Brain pericyte (primary cell): Measurements from ENCODE around the gene TRIM29.

Source experiments
- DNase-seq: peaks from one replicate; pipeline ENCODE4 v3.0.0-alpha.2; 2012; ENCODE audit warnings: low read depth, low spot score

TRIM29 gene

DNA sequence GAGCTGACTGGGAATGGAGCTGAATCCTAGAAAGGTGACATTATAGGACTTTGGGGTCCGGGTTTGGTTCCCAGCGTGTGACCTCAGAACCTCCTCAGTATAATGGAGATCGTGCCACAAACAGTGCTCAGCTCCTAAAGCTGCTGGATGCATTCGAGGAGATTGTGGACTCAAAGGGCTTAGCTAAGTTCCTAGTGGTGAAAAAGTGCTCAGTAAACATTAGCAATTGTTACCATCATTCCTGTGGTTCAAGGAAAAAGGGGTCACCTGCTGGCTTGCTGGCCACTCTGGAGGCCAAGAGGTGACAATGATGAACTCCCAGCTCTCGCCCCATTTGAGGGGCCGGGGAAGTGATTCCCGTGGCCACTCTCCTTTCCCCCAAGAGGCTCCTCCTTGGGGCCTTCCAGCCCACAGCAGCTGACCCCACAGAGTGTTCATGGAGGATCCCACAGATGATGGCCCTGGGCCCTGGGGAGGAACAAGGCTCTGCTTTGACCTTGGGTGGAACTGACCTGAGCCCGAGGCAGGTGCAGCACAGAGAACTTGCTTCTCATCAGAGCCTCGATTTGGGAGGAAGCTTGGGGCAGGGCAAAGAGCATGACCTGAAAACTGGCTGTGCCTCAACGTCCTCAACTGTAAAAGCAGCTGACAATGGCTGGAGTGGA is 40.1 kb downstream of the TRIM29 start:
- DNase-seq, result no peak

GRCh38 chr11:120096369-120097191 is 41.3 kb downstream of the TRIM29 start:
- DNase-seq, result no peak

DNA sequence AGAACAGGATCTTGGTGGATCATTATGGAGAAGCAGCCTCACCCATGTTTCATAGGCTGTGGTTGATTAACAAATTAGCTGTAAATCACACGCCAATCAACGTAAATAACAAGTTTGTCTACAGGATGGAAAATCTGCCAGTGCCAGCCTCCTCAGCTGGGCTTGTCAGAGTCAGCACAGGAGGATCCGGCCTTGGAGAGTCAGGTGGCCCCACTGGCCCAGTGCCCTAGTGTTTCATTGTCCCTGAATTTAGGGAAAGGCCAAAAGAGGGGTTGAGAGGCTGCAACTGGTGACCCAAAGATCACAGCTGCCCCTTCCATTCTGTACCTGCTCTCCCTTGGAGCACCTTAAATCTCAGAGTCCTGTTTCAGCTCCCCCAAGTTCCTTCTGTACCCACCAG is 42.4 kb downstream of the TRIM29 start:
- DNase-seq, result no peak

DNA sequence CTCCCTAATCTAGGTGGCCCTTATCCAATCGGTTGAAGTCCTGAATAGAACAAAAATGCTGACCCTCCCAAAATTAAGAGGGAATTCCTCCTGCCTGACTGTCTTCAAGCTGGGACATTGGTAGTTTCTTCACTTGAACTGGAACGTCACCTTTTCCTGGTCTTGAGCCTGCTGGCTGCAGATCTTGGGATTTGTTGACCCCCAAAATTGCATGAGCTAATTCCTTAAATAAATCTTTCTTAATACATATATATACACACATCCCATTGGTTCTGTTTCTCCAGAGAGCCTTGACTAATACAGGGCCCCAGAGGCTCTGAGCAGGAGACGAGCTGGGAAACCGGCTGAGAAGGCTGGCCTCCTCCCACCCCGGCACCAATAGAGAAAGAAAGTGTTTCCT is 46.2 kb downstream of the TRIM29 start:
- no peak for DNase-seq

GRCh38 chr11:120091121-120091520 is 46.8 kb downstream of the TRIM29 start:
- no peak for DNase-seq

DNA sequence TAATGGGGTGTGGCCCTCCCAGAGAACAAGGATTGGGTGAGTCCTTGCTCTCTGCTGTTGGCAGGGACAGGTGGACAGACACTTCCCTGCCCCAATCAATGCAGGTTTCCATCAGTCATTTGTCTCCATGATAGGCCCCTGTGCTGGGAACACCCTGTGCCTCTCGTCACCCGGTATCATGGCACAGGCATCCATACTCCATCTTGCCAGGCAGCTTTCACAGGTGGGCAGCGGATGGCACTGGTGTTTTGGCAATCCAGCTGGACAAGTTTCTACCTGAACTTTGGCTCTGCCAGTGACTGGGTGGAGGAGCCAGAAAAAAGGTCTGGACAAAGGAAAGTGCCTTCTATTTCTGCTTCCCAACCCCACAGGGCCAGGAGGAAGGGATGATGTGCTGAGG is 47.5 kb downstream of the TRIM29 start:
- DNase-seq, result no peak

DNA sequence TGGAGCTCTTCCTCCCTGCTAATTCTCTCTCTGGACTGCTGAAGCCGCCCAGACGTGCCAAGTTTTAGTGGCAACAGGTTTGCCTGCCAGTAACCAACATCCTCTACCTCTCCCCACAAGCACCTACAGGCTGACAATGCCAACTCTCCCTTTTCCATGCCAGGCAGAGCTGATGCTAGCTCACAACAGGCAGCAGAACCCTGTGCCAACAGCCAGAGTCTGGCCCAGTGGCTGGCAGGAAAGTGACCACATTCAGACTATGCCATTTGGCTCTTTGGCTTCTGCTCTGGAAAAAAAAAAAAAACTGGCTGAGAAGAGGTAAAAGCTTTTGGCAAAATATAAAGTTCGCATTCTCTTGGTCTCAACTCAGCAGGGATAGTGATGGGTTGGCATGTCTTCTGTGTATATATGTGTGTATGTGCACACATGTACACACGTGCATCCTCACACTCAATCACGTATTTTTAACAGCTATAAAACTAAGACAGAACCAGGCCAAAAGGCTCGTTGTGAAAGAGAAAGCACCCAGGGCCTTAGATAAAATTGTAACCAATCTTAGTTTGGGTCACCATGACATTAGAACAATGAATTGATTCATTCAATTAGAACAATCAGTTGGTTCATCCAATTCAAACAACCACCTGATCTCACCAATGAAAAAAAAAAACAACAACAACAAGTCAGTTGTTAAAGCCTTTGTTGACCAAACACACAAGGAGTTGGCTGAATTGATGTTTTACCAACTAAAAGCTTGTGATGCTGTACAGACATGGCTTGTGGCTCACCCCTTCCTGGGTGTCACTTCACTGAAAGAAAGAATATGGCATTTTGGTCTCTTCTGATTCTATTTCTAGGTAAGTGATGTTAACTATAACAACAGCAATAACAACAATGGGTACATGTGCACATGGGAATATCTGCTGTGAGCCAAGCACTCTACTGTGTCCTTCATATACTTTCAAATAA is 48.6 kb downstream of the TRIM29 start:
- no peak for DNase-seq

DNA sequence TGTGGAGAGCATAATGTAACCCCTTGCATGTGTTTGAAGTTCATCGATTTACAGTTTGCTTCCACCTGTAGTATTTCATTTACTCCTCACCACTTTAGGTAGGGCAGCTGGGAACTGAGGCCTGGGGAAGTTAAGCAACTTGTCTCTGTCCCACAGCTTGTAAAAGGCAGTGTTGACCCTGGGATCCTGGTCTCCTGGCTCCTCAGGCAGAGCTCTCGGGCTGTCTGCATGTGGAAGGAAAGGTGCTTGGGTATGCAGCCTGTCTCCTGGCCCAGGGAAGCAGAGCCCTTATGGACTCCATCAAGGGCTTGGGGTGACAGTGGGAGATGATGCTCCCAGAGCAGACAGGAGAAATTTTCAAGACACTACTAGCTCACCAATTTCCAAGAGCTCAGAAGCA is 49.9 kb downstream of the TRIM29 start:
- DNase-seq, result no peak

DNA sequence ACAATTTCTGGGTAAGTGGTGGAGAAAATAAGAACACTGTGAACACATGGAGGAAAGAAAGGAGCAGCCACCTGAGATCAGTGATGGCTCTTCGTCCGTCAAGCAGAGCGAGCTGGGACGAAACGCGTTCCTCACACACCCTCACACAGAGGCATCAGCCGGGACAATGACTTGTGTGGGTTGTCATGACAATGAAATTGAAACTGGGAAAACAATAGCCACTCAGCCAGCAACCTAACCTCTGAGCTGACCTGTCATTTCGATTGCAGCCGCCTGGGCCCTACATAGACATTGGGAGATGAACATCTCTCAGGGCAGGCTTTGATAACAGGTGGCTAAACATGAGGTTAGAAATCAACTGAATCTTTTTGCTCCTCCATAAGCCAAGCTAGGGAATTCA is 51.3 kb downstream of the TRIM29 start:
- DNase-seq, result no peak

- DNase-seq, result no peak
Observed at GRCh38 chr11:120079750-120080610, 57.9 kb downstream of the TRIM29 start.

DNA sequence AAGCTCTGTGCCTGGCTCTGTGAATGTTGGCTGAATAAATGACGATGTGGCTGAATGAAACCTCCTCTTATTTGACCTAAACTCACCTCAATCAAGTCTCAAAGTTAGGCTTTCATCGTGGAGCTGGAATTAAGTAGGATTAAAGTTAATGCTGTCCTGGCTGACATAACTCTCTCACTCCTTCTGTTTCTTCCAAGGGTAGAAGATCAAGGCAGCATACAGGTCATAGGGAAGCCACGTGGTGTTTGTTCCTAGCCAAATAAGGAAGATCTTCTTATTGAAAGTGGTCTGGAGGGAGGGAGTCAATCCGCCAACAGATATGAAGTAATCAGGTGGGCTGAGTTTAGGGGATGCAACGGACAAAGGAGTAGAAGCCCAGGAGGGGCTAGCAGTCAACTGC is 59.5 kb downstream of the TRIM29 start:
- no peak for DNase-seq

- DNase-seq, result no peak
Observed at GRCh38 chr11:120074076-120074475, 63.8 kb downstream of the TRIM29 start.

DNA sequence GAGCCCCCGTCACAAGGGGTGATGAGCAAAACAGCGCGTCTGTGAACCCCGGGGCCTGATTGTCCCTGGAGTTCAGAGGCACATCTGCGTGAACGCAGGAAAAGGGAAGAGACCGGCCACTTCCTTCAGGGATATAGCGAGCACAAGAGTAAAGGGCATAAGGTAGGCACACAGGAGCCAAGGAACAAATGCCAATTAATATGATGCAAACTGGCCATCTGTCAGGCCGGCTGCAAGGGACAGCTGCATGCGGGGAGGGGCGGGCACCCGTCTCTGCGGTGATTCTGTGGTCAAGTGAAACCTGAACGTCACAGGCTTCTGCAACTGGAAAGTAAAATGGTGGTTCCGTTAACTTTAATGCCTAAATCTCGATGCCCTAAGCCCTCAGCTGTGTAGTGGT is 64.7 kb downstream of the TRIM29 start:
- DNase-seq, result no peak

GRCh38 chr11:120068114-120068573 is 69.8 kb downstream of the TRIM29 start:
- DNase-seq, result no peak

GRCh38 chr11:120067438-120068113 is 70.3 kb downstream of the TRIM29 start:
- no peak for DNase-seq

DNA sequence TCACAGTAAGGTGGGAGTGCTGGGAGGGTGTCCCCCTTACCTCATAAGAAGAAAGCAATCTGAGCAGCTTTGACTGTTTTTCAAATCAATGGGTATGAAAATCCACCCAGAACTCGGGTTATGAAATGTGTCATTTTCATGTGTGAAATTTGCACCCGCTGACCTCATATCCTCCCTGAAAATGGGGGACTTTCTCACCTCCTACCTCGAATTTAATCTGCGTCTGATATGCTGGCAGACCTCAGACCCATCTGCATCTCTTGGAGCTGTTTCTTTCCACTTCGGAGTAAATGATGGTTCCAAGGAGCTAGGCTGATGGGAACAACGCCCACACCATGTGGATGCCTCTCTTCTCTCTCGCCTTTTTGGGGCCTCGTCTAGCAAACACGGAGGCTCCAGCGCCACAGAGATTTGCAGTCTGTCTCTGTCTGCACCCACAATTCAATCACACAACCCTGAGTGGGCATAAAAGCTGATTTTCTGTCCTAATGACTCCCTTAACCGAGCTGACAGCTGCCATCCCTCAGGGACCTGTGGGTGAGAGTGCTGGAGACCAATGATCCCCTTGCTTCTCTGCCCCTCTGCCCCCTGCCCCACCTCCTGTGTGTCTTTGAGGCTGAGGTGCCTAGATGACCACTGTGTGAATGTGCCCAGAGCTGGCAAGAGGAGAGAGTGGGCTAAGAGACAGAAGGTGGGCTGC is 71.0 kb downstream of the TRIM29 start:
- DNase-seq, result no peak

DNA sequence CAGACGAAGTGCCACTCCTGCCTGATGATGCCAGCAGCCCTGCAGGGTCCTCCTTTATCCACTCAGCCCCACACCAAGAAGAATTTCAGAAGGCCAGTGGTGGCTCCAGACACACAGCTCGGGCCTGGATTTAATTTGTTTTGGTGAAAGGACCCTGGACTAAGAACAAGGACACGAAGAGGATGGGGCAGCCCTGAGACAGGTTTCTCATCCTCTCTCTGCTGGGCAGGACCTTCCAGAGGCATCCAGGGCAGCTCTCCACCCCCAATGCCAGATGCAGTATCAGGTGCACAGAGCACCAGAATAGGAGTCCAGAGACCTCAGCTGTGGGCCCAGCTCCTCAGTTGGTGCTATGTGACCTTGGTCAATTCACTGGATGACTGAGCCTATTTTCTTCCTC is 72.0 kb downstream of the TRIM29 start:
- DNase-seq, result no peak

- no peak for DNase-seq
Observed at GRCh38 chr11:120065176-120065575, 72.7 kb downstream of the TRIM29 start.

DNA sequence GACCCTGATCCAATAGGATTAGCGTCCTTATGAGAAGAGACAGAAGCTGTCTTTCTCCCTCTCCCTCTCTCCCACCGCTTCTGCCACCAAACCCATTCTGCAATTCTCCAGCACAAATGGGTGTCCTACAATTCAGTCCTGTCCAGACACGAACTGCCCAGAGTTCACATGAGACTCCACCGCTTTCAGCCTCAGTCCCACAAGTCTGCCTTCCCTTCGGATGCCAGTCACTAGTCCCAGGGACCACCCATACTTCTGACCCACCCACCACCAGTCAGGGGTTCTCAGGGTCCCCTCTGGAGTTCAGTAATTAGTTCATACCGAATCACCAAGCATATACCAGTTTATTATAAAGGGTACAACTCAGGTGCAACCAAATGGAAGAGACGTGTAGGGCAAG is 73.6 kb downstream of the TRIM29 start:
- no peak for DNase-seq
